HG03159 (cell line): ENCODE measurements around the gene IFNL3.

Experiments used
- ATAC-seq: cut with Tn5 transposase; IDR thresholded peaks from one replicate; pipeline ENCODE4 v1.9.1; 2021; ENCODE audit warnings: mild to moderate bottlenecking, moderate library complexity; ENCODE audit not compliant: unreplicated experiment

IFNL3 gene

GRCh38 chr19:39194832-39195542 is 49.8 kb downstream of the IFNL3 start:
- ATAC-seq: no peak

- no peak for ATAC-seq
These were observed 51.0 kb downstream of the IFNL3 start for GRCh38 chr19:39193803-39194202.
